Stimulated activated CD4-positive, alpha-beta T cell treated with anti-CD3 and anti-CD28 coated beads, Interleukin-12 subunit alpha, Interleukin-12 subunit beta, amount 100 ng/mL, for 4 hours (primary cell): ENCODE results near the gene SOWAHC.
"Not testable (repeated sequence)": the region's sequence is repeated elsewhere in the genome, so short reads cannot be mapped to it uniquely, and the experiment has no call there.

ENCODE experiments used
- DNase-seq: peaks from one replicate; pipeline ENCODE4 v3.0.0-alpha.2; 2020

Gene SOWAHC

GRCh38 chr2:109613922-109614714 is at the start of gene SOWAHC, which contains the start of gene SEPTIN10:
Gene SOWAHC (plus strand): TSS chr2:109614364. CDS start chr2:109614490, 126 bp downstream.
Gene SEPTIN10 (minus strand): TSS chr2:109613966. CDS start chr2:109613827, 139 bp downstream.
- peak; percentile 75 for DNase-seq

- DNase-seq: no peak
These were observed 38.8 kb upstream of the SOWAHC start for GRCh38 chr2:109575373-109575772.

GRCh38 chr2:109577630-109578029 is 36.5 kb upstream of the SOWAHC start:
- not testable (repeated sequence) for DNase-seq

GRCh38 chr2:109582928-109583895 is 31.0 kb upstream of the SOWAHC start:
- DNase-seq: no peak

GRCh38 chr2:109586687-109587086 is 27.5 kb upstream of the SOWAHC start:
- no peak for DNase-seq

- DNase-seq: no peak
These were observed 23.0 kb upstream of the SOWAHC start for GRCh38 chr2:109591206-109591605.

GRCh38 chr2:109592905-109593304 is 21.3 kb upstream of the SOWAHC start:
- DNase-seq: no peak

GRCh38 chr2:109594246-109594885 is 19.8 kb upstream of the SOWAHC start:
- DNase-seq: no peak

GRCh38 chr2:109595644-109596043 is 18.5 kb upstream of the SOWAHC start:
- no peak for DNase-seq

- no peak for DNase-seq
These were observed 16.9 kb upstream of the SOWAHC start for GRCh38 chr2:109597283-109597682.

- no peak for DNase-seq
These were observed 12.4 kb upstream of the SOWAHC start for GRCh38 chr2:109601783-109602182.

GRCh38 chr2:109602617-109603188 is 11.5 kb upstream of the SOWAHC start:
- DNase-seq: no peak

- DNase-seq: no peak
These were observed 9.6 kb upstream of the SOWAHC start for GRCh38 chr2:109604597-109604996.

- no peak for DNase-seq
These were observed 6.4 kb upstream of the SOWAHC start for GRCh38 chr2:109607766-109608165.

GRCh38 chr2:109609352-109610024 is 4.7 kb upstream of the SOWAHC start:
- no peak for DNase-seq

GRCh38 chr2:109611467-109612095 is 2.6 kb upstream of the SOWAHC start:
- no peak for DNase-seq

- DNase-seq: peak; percentile 2
These were observed 863 bp upstream of the SOWAHC start for GRCh38 chr2:109613081-109613921.

- DNase-seq: peak; percentile 4
These were observed 812 bp downstream of the SOWAHC start for GRCh38 chr2:109614715-109615636.

GRCh38 chr2:109615637-109616144 is 1.5 kb downstream of the SOWAHC start:
- DNase-seq: no peak
